ENCODE measurements around the gene UQCRH.
A peak's percentile ranks its signal among the peaks of the same experiment; 100 is the strongest.
"Not testable (repeated sequence)": the region's sequence is repeated elsewhere in the genome, so short reads cannot be mapped to it uniquely, and the experiment has no call there.

Gene UQCRH

DNA sequence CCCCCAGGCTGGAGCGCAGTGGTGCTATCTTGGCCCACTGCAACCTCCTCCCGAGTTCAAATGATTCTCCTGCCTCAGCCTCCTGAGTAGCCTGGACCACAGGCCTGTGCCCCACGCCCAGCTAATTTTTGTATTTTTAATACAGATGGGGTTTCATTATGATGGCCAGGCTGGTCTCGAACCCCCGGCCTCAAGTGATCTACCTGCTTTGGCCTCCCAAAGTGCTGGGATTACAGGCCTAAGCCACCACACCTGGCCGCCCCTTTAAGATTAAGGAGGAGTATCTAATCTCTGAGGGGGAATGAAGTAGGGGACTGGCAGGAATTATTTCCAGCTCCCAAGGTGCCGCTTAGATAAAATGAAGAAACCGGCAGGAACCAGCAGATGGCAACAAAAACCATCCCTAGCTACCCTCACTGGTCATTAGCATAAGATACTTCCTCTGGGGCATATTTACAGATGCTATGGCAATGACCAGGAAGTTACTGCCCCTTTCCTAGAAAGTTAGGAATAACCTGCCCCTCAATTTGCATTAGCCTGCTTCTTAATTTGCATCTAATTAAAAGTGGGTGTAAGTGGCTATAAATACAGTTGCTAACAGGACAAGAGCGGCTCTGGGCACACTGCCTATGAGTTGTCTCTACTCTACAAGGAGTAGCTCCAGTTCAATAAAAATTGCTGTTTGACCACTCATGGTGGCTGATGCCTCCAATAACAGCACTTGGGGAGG is 30.0 kb downstream of the UQCRH start:
- DNase-seq (ENCODE audit: low spot score): peak; percentile 73

DNA sequence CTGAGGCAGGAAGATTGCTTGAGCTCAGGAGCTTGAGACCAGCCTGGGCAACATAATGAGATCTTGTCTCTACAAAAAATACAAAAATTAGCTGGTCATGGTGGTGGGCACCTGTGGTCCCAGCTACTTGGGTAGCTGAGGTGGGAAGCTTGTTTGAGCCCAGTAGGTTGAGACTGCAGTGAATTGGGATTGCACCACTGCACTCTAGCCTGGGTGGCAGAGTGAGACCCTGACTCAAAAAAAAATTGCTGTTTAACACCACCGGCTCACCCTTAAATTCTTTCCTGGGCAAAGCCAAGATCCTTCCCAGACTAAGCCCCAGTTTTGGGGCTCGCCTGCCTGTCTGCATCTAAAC is 30.5 kb downstream of the UQCRH start:
- DNase-seq (ENCODE audit: low spot score): no peak

DNA sequence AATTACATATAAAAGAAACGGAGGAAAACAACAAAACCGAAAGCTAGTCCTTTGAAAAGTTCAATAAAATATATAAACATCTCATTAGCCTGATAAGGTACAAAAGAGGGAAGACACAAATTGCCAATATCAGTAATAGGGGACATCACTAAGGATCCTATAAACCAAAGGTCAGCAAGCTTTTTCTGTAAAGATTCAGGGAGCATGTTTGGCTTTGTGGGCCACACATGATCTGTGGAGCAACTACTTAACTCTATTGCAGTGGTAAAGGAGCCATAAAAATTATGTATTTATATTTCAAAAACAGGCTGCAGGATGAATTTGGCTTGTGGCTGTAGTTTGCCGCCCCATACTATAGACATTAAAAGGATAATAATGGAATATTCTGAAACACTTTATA is 31.6 kb downstream of the UQCRH start:
- no peak for DNase-seq (ENCODE audit: low spot score)

DNA sequence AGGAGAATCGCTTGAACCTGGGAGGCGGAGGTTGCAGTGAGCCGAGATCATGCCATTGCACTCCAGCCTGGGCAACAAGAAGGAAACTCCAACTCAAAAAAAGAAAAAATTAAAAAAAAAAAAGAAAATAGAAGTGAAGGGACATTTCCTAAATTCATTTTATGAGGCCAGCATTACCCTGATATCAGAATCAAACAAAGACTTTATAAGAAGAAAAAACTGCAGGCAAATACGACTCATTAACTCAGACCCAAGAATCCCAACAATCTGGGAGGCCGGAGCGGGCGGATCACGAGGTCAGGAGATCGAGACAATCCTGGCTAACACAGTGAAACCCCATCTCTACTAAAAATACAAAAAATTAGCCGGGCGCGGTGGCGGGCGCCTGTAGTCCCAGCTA is 33.9 kb downstream of the UQCRH start:
- DNase-seq (ENCODE audit: low spot score): not testable (repeated sequence)

DNA sequence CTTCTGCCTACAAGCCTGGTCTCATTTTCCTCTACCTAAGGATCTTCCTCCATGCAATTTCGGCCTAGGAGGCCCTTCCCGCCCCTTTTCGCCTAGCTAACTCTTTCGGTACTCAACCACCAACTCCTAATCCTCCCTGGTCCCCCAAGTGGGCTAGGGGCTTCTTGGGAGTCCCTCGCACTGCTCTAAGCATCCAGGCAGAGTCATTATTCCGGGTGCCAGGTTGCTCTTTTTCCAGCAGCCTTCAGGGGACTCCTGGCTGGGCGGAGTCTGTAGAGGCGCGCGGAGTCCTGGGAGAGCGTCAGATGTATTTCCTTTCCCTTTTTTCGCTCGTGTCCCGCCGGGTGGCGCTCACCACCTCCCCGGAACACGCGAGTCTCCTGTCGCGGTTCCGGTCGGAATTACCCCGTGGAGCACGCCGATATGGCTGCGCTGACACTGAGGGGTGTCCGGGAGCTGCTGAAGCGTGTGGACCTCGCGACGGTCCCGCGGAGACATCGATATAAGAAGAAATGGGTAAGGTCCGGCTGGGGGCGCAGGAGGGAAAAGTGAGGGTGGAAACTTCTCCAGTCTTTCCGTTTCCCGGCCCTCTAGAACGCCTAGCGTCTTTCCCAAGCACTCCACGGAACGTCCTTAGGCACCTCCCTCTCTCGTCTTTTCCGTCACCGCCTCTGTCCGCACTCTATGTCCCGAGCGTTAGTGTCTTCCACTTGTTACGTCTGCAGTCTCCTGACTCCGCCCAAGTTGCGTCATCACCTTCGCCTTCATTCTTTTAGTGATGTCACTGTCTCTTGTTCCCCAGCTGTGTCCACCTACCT is 37.1 kb downstream of the UQCRH start, which contains the start of gene NSUN4:
NSUN4 (plus strand) TSS at position 404 of the 818 bp plus-strand sequence; CDS start at position 424, 20 bp downstream.
- DNase-seq (ENCODE audit: low spot score): peak; percentile 95

DNA sequence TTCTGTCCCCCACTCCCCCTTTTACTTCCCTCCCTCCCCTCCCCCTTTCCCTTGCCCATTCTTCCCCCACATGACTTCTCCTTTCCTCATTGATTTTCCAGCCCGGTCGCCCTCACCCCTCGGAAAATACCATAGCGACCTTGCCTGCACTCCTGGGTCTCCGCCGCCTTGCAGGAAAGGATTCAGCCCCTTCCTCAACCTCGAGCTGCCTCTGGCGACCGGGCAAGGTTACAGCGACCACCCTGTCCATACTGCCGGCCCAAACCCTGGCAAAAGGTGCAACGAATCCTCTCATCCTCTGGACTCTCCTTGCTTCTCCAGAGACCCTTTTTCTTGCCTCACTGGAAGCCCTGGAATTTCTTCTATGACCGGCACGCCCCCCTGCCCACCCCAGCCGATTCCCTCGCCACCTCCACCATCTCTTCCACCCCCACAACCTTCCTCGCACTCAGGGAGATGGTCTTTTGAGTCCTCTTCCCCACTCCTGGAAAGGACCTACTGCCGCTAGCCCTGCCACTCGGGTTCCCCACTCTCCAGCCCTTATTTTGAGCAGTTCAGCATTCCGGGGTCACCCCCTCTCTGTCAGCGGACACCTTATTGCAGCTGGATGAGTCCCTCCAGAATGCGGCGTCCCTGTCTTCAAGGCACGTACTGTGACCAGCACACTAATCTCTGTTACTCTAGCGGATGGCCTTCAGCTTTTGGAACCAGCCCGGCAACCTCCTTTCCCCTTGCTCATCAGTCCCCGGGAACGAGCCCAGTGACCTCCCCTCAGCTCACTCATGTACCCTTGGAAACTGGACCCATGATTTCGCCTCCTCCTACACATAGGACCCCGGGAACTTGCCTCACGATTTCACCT is 38.0 kb downstream of the UQCRH start:
- DNase-seq (ENCODE audit: low spot score): no peak

DNA sequence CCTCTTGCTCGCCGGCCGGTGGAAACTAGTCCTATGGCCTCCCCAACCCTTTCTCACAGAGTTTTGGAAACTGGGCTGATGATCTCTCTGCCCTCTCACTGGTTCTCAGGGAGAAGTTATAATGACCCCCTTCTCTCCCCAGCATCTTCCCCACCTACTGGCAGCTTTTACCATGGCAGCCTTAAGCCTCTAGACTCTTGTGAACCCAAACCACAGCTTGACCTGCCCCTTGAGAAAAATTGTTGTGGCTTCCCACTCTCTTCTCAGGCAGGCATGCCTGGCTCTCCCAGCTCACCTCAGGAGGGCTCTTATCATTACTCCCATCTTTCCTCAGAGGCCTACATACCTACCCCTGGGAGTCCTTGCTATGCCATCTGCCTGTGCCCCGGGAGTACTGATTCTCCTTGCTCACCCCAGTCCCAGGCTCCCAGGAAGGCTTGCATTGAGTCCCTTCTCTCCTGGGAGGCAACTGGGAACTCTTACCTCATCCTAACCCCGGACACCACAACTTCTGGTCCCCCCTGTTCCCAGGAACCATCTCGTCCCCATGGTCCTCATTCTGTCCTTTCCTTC is 38.7 kb downstream of the UQCRH start:
- peak; percentile 51 for DNase-seq (ENCODE audit: low spot score)

DNA sequence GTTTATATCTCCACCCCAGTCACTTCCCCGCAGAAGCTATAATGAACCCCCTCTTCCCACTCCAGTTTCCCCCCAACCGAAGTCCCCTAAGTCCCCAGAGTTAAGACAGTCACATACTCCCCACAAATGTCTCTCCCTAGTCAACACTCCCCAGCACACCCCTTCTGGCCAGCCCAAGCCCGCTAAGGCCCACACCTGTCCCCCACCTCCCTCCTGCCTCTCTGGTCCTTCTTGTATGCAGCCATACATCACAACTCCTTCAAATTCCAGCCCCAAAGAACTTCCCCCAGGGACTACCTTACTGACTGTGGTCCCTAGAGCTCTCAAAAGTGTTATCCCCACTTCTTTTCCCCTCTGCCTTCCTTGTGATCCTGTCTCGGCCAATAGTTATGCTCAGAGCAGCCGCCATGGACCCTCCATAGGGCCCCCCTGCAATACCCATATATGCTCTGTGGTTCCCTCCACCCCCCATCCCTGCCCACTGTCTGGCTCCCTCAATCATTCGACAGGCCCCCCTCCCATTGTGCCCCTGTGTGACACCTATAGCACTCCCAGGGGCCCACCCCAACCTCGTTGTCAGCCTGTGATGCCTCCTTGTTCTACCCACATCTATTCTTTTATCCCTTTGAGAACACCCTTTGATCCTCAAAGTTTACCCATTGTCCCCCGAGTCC is 39.3 kb downstream of the UQCRH start:
- no peak for DNase-seq (ENCODE audit: low spot score)

DNA sequence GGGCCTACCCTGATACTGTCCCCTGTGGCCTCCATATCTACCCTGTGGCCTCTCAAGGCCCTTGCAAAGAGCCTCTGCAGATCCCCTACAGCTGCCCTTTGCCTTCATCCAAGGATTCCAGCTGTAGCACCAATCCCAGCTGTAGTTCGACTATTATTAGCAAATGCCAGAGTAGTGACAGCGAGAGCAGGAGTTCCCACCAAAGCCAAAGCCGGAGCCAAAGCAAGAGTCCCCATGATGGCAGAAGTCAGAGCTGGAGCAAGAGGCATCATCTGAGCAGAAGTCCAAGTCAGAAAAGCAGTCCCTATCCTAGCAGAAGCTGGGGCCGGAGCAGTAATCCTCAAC is 39.8 kb downstream of the UQCRH start:
- DNase-seq (ENCODE audit: low spot score): no peak

DNA sequence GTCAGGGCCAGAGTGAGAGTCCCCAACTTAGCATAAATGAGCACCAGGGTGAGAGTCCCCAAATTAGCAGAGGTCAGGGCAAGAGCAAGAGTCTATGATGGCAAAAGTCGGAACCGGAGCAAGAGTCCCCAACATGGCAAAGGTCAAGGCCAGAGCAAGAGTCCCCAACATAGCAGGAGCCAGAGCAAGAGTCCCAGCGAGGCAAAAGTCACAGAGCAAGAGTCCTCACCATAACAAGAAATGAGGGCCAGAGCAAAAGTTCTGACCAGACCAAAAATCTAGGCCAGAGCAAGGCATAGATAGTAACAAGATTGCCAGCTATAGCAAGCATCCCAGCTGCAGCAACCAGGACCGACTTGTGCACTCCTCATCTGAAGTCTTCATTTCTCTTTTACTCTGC is 40.2 kb downstream of the UQCRH start:
- DNase-seq (ENCODE audit: low spot score): no peak

DNA sequence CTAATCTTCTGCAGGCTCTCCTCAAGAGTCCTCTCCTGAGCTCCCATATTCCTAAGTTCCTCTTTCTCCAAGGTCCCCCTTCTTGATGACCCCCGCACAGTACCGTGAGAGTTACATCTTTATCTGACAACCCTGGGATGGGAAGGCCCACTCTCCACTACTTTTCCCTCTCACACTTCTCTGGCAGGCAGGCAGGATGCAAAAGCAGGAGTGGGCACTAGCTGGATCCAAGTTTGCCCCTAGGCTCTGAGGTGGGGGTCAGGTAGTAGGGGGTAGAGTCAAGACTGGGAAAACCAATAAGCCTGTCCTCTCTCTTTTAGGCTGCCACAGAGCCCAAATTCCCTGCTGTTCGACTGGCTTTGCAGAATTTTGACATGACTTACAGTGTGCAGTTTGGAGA is 41.0 kb downstream of the UQCRH start:
- DNase-seq (ENCODE audit: low spot score): no peak

DNA sequence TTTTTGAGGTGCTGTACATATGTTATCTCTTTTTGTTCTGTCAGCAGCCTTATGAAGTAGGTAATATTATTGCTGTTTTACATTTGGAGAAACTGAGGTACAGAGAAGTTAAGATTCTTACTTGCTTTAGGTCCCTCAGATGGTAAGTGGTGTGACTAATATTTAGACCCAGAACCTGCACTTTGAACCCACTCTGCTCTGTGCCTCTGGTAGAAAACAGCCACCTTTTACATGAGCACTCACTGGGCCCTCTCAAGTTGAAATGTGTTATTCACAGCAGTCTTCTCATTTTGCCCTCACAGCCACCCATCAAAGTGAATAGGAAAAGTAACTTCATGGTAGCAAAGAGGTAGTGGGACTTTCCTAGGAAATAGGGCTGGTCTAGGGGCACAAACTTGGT is 41.8 kb downstream of the UQCRH start:
- no peak for DNase-seq (ENCODE audit: low spot score)

DNA sequence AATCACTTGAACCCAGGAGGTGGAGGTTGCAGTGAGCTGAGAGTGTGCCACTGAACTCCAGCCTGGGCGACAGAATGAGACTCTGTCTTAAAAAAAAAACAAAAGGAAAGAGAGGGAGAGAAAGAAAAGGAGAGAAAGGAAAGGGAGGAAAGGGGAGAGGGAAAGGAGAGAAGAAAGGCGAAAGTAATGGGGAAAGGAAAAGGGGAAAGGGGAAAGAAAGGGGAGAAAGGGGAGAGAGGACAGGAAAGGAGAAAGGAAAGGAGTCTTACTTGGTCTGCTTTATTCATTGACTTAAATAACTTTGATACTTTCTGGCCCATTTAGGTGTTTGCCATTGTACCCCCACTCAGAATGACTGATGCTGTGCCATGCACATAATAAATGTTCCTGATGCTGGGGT is 48.9 kb downstream of the UQCRH start:
- DNase-seq (ENCODE audit: low spot score): no peak

DNA sequence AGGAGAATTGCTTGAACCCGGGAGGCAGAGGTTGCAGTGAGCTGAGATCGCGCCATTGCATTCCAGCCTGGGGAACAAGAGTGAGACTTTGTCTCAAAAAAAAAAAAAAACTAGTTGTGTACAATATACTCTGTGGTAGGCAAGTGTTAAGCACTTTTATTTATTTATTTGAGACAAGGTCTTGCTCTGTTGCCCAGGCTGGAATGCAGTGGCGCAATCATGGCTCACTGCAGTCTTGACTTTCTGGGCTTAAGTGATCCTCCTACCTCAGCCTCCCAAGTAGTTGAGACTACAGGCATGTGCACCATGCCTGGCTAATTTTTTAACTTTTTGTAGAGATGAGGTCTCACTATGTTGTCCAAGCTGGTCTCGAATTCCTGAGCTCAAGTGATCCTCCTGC is 52.4 kb downstream of the UQCRH start:
- not testable (repeated sequence) for DNase-seq (ENCODE audit: low spot score)

DNA sequence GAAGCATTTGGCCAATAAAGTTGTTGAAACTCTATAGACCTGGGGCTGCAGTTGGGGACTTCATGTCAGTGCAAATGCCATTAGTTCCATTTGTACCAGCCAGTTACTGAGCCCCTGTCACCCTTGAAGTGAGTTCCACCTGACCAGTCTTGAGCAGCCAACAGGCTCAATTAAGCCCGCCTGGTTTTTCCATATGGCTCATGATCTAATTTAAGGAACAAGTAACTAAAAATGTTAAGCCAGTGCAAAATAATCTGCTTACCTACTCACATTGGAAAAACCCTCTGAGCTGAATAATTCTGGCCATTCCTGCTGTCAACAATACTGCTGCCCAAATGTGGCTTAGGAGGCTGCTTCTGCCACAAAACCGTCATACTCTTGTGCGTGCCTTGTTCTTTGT is 58.7 kb downstream of the UQCRH start:
- DNase-seq (ENCODE audit: low spot score): no peak

DNA sequence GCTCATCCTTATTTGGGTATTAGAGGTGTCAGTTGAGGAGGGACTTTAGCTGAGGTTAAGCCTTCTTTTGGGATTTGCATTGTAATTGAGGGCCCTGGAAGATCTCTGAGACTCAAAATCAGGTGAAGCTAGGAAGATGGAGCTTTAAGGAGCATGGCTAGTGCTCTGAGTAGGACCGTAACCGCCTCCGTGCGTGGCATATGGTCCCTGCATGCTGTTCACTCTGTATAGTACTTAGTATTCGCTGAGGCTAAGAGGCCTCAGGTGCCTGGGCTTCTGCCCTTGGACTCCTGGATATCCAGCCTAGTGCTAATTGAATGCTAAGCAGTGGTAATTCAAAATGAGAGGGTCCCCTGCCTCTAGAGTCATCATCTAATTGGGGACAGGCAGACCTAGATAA is 59.6 kb downstream of the UQCRH start:
- DNase-seq (ENCODE audit: low spot score): no peak

DNA sequence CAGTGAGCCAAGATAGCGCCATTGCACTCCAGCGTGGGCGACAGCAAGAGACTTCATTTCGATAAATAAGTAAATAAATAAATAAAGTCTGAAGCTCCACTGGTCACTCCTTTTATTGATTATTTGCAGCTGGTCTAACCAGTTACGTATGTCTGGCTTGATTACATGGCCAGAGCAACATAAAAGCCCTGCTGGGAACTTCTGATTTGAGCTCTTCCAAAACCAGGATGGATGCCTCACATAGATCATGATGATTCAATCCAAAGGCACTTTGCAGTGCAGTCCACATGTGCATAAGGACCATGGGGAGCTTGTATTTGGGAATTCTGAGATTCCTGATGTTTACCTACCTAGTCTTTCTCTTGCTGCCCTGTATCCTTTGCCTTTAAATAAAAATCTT is 61.1 kb downstream of the UQCRH start:
- DNase-seq (ENCODE audit: low spot score): no peak

DNA sequence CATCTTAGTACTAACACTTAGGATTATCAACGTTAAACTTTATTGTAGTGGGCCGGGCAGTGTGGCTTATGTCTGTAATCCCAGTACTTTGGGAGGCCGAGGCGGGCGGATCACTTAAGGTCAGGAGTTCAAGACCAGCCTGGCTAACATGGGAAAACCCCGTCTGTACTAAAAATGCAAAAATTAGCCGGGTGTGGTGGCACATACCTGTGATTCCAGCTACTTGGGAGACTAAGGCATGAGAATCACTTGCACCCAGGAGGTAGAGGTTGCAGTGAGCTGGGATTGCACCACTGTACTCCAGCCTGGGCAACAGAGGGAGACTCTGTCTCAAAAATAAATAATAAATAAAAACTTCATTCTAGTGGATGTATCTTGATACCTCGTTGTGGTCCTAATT is 62.3 kb downstream of the UQCRH start:
- DNase-seq (ENCODE audit: low spot score): not testable (repeated sequence)

Measured in RKO (cell line).